Liver (tissue), 9 donors: ENCODE measurements around the gene NDNF. TPM values are rescaled to one million over a fixed set of nuclear protein-coding genes. Genes with fewer than 3 reads are reported as not detected.

Experiments used
- DNase-seq: peaks from one replicate; pipeline ENCODE4 v3.0.0-alpha.2; 2017; ENCODE audit warnings: low spot score
- H3K27ac ChIP-seq, 2 donors: one replicate each; pipeline ENCODE4 v1.7.0; 2013; ENCODE audit warnings: inconsistent platforms in 2 of 2, low read length in 2 of 2, control low read depth in 1 of 2, low read depth in 1 of 2, mild to moderate bottlenecking in 1 of 2
- H3K27me3 ChIP-seq, 4 donors: one replicate each; pipeline versions ENCODE4 v1.6.1 to v1.7.0; 2013; ENCODE audit warnings: low read length in 3 of 4, inconsistent platforms in 1 of 4, mild to moderate bottlenecking in 1 of 4, moderate library complexity in 1 of 4; ENCODE audit not compliant: control insufficient read depth in 4 of 4, insufficient read depth in 4 of 4
- H3K36me3 ChIP-seq, 4 donors: one replicate each; pipeline versions ENCODE4 v1.6.1 to v1.7.0; 2013; ENCODE audit warnings: low read length in 3 of 4, mild to moderate bottlenecking in 3 of 4, low read depth in 1 of 4, moderate library complexity in 1 of 4; ENCODE audit not compliant: control insufficient read depth in 4 of 4, insufficient read depth in 3 of 4
- H3K4me1 ChIP-seq, 4 donors: one replicate each; pipeline versions ENCODE4 v1.6.1 to v1.7.0; 2013; ENCODE audit warnings: low read length in 3 of 4, mild to moderate bottlenecking in 3 of 4, moderate library complexity in 1 of 4; ENCODE audit not compliant: control insufficient read depth in 4 of 4, insufficient read depth in 4 of 4
- H3K4me3 ChIP-seq, 3 donors: one replicate each; pipeline versions ENCODE4 v1.6.1 to v1.7.0; 2013; ENCODE audit warnings: low read length in 3 of 3, control low read depth in 1 of 3, low read depth in 1 of 3, mild to moderate bottlenecking in 1 of 3
- H3K9ac ChIP-seq, 2 donors: one replicate each; pipeline ENCODE4 v1.7.0; 2013; ENCODE audit warnings: low read length in 2 of 2, mild to moderate bottlenecking in 2 of 2, moderate library complexity in 2 of 2, control low read depth in 1 of 2, low read depth in 1 of 2
- H3K9me3 ChIP-seq, 4 donors: one replicate each; pipeline versions ENCODE4 v1.6.1 to v1.7.0; 2013; ENCODE audit warnings: low read length in 3 of 4; ENCODE audit not compliant: control insufficient read depth in 4 of 4
- ATF3 ChIP-seq: IDR thresholded peaks from 2 replicates; pipeline ENCODE4 v1.6.1; 2016; ENCODE audit warnings: antibody characterized with exemption
- CTCF ChIP-seq: fragments of 150-350 bp; IDR thresholded peaks from 2 replicates; pipeline ENCODE4 v1.5.1; 2017; ENCODE audit warnings: improper control_type of control experiment, low read depth, low read length; ENCODE audit not compliant: missing input control
- EGR1 ChIP-seq, 2 donors: IDR thresholded peaks; 2 replicates each; pipeline ENCODE4 v1.6.1; 2016 to 2018; ENCODE audit warnings: antibody characterized with exemption in 2 of 2, low read depth in 2 of 2
- FOXA1 ChIP-seq: IDR thresholded peaks from 2 replicates; pipeline ENCODE4 v1.6.1; 2016; ENCODE audit warnings: antibody characterized with exemption
- FOXA2 ChIP-seq: IDR thresholded peaks from 2 replicates; pipeline ENCODE4 v1.6.1; 2016; ENCODE audit warnings: antibody characterized with exemption
- GABPA ChIP-seq, 2 donors: IDR thresholded peaks in 1 of 2; conservative IDR thresholded peaks in 1 of 2; 2 replicates each; pipeline ENCODE4 v1.6.1; 2016; ENCODE audit warnings: antibody characterized with exemption in 2 of 2, mild to moderate bottlenecking in 1 of 2, moderate library complexity in 1 of 2
- HNF4A ChIP-seq, 2 donors: conservative IDR thresholded peaks; 2 replicates each; pipeline ENCODE4 v1.6.1; 2016; ENCODE audit warnings: antibody characterized with exemption in 2 of 2, mild to moderate bottlenecking in 2 of 2
- HNF4G ChIP-seq: IDR thresholded peaks from 2 replicates; pipeline ENCODE4 v1.6.1; 2016; ENCODE audit warnings: antibody characterized with exemption
- JUND ChIP-seq, 2 donors: IDR thresholded peaks; 2 replicates each; pipeline ENCODE4 v1.6.1; 2016; ENCODE audit warnings: antibody characterized with exemption in 2 of 2
- MAX ChIP-seq: IDR thresholded peaks from 2 replicates; pipeline ENCODE4 v1.6.1; 2016; ENCODE audit warnings: antibody characterized with exemption
- NR2F2 ChIP-seq: IDR thresholded peaks from 2 replicates; pipeline ENCODE4 v1.6.1; 2016; ENCODE audit warnings: antibody characterized with exemption
- RAD21 ChIP-seq, 2 donors: IDR thresholded peaks; 2 replicates each; pipeline ENCODE4 v1.6.1; 2016; ENCODE audit warnings: antibody characterized with exemption in 2 of 2, mild to moderate bottlenecking in 2 of 2
- REST ChIP-seq: IDR thresholded peaks from 2 replicates; pipeline ENCODE4 v1.6.1; 2016; ENCODE audit warnings: antibody characterized with exemption, mild to moderate bottlenecking
- RXRA ChIP-seq, 2 donors: IDR thresholded peaks; 2 replicates each; pipeline ENCODE4 v1.6.1; 2017 to 2018; ENCODE audit warnings: antibody characterized with exemption in 2 of 2, mild to moderate bottlenecking in 1 of 2
- SP1 ChIP-seq: IDR thresholded peaks from 2 replicates; pipeline ENCODE4 v1.6.1; 2018; ENCODE audit warnings: antibody characterized with exemption, mild to moderate bottlenecking
- TAF1 ChIP-seq: conservative IDR thresholded peaks from 2 replicates; pipeline ENCODE4 v1.6.1; 2016; ENCODE audit warnings: antibody characterized with exemption, mild to moderate bottlenecking
- YY1 ChIP-seq: IDR thresholded peaks from 2 replicates; pipeline ENCODE4 v1.6.1; 2016; ENCODE audit warnings: antibody characterized with exemption, mild to moderate bottlenecking
- ZBTB33 ChIP-seq: IDR thresholded peaks from 2 replicates; pipeline ENCODE4 v1.6.1; 2016; ENCODE audit warnings: antibody characterized with exemption
- WGBS: extraction: QIAGEN DNeasy Blood & Tissue Kit; methylation state at CpG from one replicate; pipeline ENCODE4 v1.1.7; 2013; 5-methylcytosine and 5-hydroxymethylcytosine counted together
- polyA plus RNA-seq, 2 donors: library from polyadenylated mRNA; stranded (reverse) in 1 of 2; unstranded in 1 of 2; fragments of 200-250 nt in 1 of 2; fragments of >200 nt in 1 of 2; fragmentation: Nextera tagmentation in 1 of 2; extraction: Ambion mirVana in 1 of 2; gene quantifications; one replicate each; pipeline versions ENCODE4 v1.2.1 to v1.2.3, GENCODE V29; 2013 to 2015
- total RNA-seq, 2 donors: library from RNA; depleted of rRNA; stranded (reverse); fragments of >200 nt; gene quantifications; one replicate each; pipeline ENCODE4 v1.2.3, GENCODE V29; 2014
- donor health status: healthy.
- donor health status: healthy.
- donor health status: healthy.
- donor health status: healthy.
- donor health status: healthy.

Gene NDNF
- total and polyA plus RNA-seq, 4 donors: 0.05 to 0.37 (median 0.13) TPM

DNA sequence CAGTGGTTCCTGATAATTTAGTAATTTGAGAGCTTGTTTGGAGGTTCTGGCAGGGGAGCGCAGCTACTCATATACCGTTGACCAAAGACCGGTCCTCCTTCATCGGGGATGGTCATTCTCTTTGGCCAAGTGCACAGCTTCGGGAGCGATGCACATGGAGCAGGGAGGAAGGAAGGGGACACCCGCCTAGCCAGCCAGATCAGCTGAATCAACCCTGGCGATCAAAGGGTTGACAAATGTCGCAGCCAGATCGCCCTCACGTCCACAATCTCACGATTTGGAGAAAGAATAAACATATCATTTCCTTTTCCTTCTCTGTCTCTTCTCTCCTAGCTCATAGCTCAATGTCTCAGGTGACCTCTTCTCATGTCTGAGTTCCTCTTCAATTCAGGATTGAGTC is 11.1 kb downstream of the NDNF start:
- no peaks in the 10 kb centered on the region for H3K4me1 ChIP-seq
- DNase-seq: no peak
- H3K27me3 ChIP-seq: peaks cover 0 to 20% (median 2%) of the 10 kb centered on the region in 4 donors
- no peaks in the 10 kb centered on the region for H3K9me3 ChIP-seq
- no peak overlapping the region for H3K9ac ChIP-seq
- TF ChIP-seq FOXA2 (no peak), HNF4A (conservative IDR thresholded peaks at IDR 0.05) (no peak), SP1 (no peak), CTCF (no peak), EGR1 (IDR thresholded peaks at IDR 0.05; ENCODE audit: low read depth in 2 of 2) (no peak), HNF4G (no peak), ZBTB33 (no peak), RXRA (IDR thresholded peaks at IDR 0.05) (no peak), TAF1 (no peak), NR2F2 (no peak), YY1 (no peak), RAD21 (IDR thresholded peaks at IDR 0.05) (no peak), GABPA (IDR thresholded peaks at IDR 0.05 in 1 of 2, conservative IDR thresholded peaks at IDR 0.05 in 1 of 2) (no peak), REST (no peak), JUND (IDR thresholded peaks at IDR 0.05) (no peak), FOXA1 (no peak), ATF3 (no peak), MAX (no peak)
- H3K36me3 ChIP-seq: no peaks in the 10 kb centered on the region
- H3K4me3 ChIP-seq: no peak overlapping the region
- 82% methylated on average over 12 of the region's 12 CpGs for WGBS
- H3K27ac ChIP-seq: no peak overlapping the region
